Karpas-422 (cell line): Measurements from ENCODE around the gene ESYT2. TPM values are rescaled to one million over a fixed set of nuclear protein-coding genes. Genes with fewer than 3 reads are reported as not detected.
A peak's percentile ranks its signal among the peaks of the same experiment; 100 is the strongest.

Experiments used
- DNase-seq: peaks from one replicate; pipeline ENCODE4 v3.0.0-alpha.2; 2015
- H2AFZ ChIP-seq: fragments of 200-600 bp; sonication (generic); 2 replicates; pipeline ENCODE4 v1.6.1; 2014; ENCODE audit warnings: antibody characterized with exemption, low read length, mixed read lengths
- H3K27ac ChIP-seq: fragments of 200-600 bp; sonication (generic); 2 replicates; pipeline ENCODE4 v1.5.1; 2014; ENCODE audit warnings: mild to moderate bottlenecking, low read length, moderate library complexity
- H3K27me3 ChIP-seq: fragments of 200-600 bp; sonication (generic); 2 replicates; pipeline ENCODE4 v1.6.1; 2014; ENCODE audit warnings: low read length, mixed read lengths
- H3K36me3 ChIP-seq: fragments of 200-600 bp; sonication (generic); 2 replicates; pipeline ENCODE4 v1.6.1; 2014; ENCODE audit warnings: low read length, mixed read lengths; ENCODE audit not compliant: insufficient read depth
- H3K4me1 ChIP-seq: fragments of 200-600 bp; sonication (generic); 2 replicates; pipeline ENCODE4 v1.6.1; 2014; ENCODE audit warnings: mild to moderate bottlenecking, low read length, mixed read lengths
- H3K4me2 ChIP-seq: fragments of 200-600 bp; sonication (generic); 2 replicates; pipeline ENCODE4 v1.6.1; 2014; ENCODE audit warnings: low read length, low read depth, mild to moderate bottlenecking; ENCODE audit not compliant: poor library complexity, severe bottlenecking
- H3K4me3 ChIP-seq: fragments of 200-600 bp; sonication (generic); 2 replicates; pipeline ENCODE4 v1.5.1; 2014; ENCODE audit warnings: mild to moderate bottlenecking, antibody characterized with exemption, low read length, mixed read lengths
- H3K79me2 ChIP-seq: fragments of 200-600 bp; sonication (generic); 2 replicates; pipeline ENCODE4 v1.6.1; 2014; ENCODE audit warnings: mild to moderate bottlenecking, low read length, mixed read lengths
- H3K9ac ChIP-seq: fragments of 200-600 bp; sonication (generic); 2 replicates; pipeline ENCODE4 v1.6.0; 2014; ENCODE audit warnings: low read length
- H3K9me2 ChIP-seq: fragments of 200-600 bp; sonication (generic), shearing (Covaris generic); replicated peaks from 2 replicates; pipeline ENCODE4 v1.6.0; 2014; ENCODE audit warnings: mild to moderate bottlenecking, low read length, moderate library complexity; ENCODE audit not compliant: insufficient read depth
- H3K9me3 ChIP-seq: fragments of 300-700, 200-600 bp; sonication (generic); 2 replicates; pipeline ENCODE4 v1.6.1; 2014; ENCODE audit warnings: low read length, mixed read lengths
- H4K20me1 ChIP-seq: fragments of 200-600 bp; sonication (generic); 2 replicates; pipeline ENCODE4 v1.6.1; 2014; ENCODE audit warnings: mild to moderate bottlenecking, antibody characterized with exemption, low read length, low read depth; ENCODE audit not compliant: insufficient read depth
- total RNA-seq: library from RNA; depleted of rRNA; stranded (reverse); fragments of >200 nt; shearing (Covaris generic); gene quantifications from 2 replicates; pipeline ENCODE4 v1.2.3, GENCODE V29; 2014; ENCODE audit warnings: low replicate concordance

ESYT2 gene
- total RNA-seq, 1 experiment from 2014 or later, result 242 TPM

GRCh38 chr7:158723266-158723665 lies 106.0 kb downstream of the ESYT2 start:
- Histone ChIP-seq H3K79me2 (no peaks in the 10 kb centered on the region), H3K36me3 (no peaks in the 10 kb centered on the region), H3K9me2 (no peaks in the 10 kb centered on the region), H2AFZ (no peak overlapping the region), H3K4me1 (no peaks in the 10 kb centered on the region), H3K4me2 (no peak overlapping the region), H4K20me1 (no peaks in the 10 kb centered on the region), H3K9me3 (no peaks in the 10 kb centered on the region), H3K27me3 (no peaks in the 10 kb centered on the region), H3K9ac (no peak overlapping the region), H3K27ac (no peak overlapping the region), H3K4me3 (no peak overlapping the region)
- no peak for DNase-seq

- H3K4me2 ChIP-seq, result no peak overlapping the region
- no peak for DNase-seq
- H3K27ac ChIP-seq, result no peak overlapping the region
- no peaks in the 10 kb centered on the region for H3K9me3 ChIP-seq
- H3K79me2 ChIP-seq, result no peaks in the 10 kb centered on the region
- H2AFZ ChIP-seq, result no peak overlapping the region
- no peak overlapping the region for H3K9ac ChIP-seq
- H4K20me1 ChIP-seq, result no peaks in the 10 kb centered on the region
- no peaks in the 10 kb centered on the region for H3K27me3 ChIP-seq
- no peaks in the 10 kb centered on the region for H3K4me1 ChIP-seq
- no peaks in the 10 kb centered on the region for H3K36me3 ChIP-seq
- H3K4me3 ChIP-seq, result no peak overlapping the region
- H3K9me2 ChIP-seq, result no peaks in the 10 kb centered on the region
These were observed 106.6 kb downstream of the ESYT2 start for GRCh38 chr7:158722574-158723237.

DNA sequence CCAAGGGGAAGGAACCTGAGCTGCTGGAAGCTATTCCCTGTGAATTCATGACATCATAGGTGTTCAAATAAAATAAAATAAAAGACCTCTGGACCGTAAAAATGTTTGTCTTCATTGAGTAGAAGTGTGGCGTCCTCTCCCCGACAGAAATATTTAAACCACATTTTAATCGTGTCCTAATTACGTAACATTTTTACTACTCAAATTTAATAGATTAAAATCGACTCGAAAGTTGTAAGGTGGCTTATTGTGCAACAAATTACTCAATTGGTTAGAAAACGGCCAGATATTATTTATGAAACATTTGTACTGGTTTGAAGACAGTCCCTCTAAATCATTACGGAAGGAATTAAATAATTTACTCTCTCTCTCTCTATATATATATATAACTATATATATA lies 109.2 kb downstream of the ESYT2 start:
- Histone ChIP-seq H3K27ac (no peak overlapping the region), H3K4me1 (peaks cover 7% of the 10 kb centered on the region), H3K9me2 (no peaks in the 10 kb centered on the region), H4K20me1 (no peaks in the 10 kb centered on the region), H2AFZ (no peak overlapping the region), H3K79me2 (no peaks in the 10 kb centered on the region), H3K36me3 (no peaks in the 10 kb centered on the region), H3K4me3 (no peak overlapping the region), H3K27me3 (no peaks in the 10 kb centered on the region), H3K9me3 (no peaks in the 10 kb centered on the region), H3K9ac (no peak overlapping the region), H3K4me2 (no peak overlapping the region)
- DNase-seq, result no peak

GRCh38 chr7:158716802-158717201 lies 112.5 kb downstream of the ESYT2 start:
- Histone ChIP-seq H3K36me3 (no peaks in the 10 kb centered on the region), H2AFZ (no peak overlapping the region), H3K9me2 (no peaks in the 10 kb centered on the region), H3K27me3 (no peaks in the 10 kb centered on the region), H3K27ac (no peak overlapping the region), H3K4me3 (no peak overlapping the region), H3K9ac (no peak overlapping the region), H3K79me2 (no peaks in the 10 kb centered on the region), H3K4me1 (peaks cover 7% of the 10 kb centered on the region), H3K9me3 (no peaks in the 10 kb centered on the region), H3K4me2 (no peak overlapping the region), H4K20me1 (no peaks in the 10 kb centered on the region)
- no peak for DNase-seq

DNA sequence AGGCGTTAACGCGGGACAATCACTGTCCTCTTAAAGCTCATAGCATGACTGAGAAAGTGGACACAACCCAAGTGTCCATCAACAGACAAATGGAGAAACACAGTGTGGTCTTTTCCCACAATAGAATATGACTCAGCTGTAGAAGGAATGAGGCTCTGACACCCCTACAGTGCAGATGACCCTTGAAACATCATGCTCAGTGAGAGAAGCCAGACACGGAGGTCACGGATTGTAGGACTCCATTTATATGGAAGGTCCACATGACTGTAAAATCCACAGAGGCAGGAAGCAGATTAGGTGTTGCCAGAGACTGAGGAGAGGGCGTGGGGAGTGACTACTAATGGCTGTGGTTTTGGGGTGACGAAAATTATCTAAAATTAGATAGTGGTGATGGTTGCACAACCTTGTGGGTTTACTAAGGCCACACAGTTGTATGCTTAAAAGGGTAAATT lies 118.6 kb downstream of the ESYT2 start:
- H3K4me1 ChIP-seq, result peaks cover 5% of the 10 kb centered on the region
- DNase-seq, result no peak
- no peaks in the 10 kb centered on the region for H3K9me3 ChIP-seq
- H3K4me2 ChIP-seq, result no peak overlapping the region
- no peaks in the 10 kb centered on the region for H3K9me2 ChIP-seq
- H3K4me3 ChIP-seq, result no peak overlapping the region
- H3K9ac ChIP-seq, result no peak overlapping the region
- no peak overlapping the region for H3K27ac ChIP-seq
- peaks cover 3% of the 10 kb centered on the region; the same call in 1 of the 2 replicates for H3K36me3 ChIP-seq
- H4K20me1 ChIP-seq, result no peaks in the 10 kb centered on the region
- H3K79me2 ChIP-seq, result no peaks in the 10 kb centered on the region
- no peak overlapping the region for H2AFZ ChIP-seq
- no peaks in the 10 kb centered on the region for H3K27me3 ChIP-seq

DNA sequence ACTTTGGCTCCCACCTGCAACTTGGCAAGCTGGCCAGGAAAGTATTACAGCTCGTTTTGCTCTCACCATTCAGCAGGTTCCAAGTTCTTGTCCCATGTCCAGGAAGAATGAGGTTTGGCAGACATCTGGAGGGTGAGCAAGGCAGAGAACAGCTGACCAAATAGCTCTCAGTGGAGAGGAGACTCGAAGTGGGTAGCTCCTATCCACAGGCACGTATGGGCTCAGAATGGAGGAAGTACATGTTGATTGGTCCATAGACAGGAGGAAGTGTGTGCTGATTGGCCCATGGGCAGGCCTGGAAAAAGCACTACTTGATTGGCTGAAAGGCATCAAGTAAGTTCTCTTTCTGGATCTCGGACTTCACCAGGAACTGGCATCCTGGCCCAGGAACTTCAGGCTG lies 121.7 kb downstream of the ESYT2 start:
- H3K4me3 ChIP-seq, result peak overlapping the region; percentile 34; the same call in 1 of the 2 replicates
- no peaks in the 10 kb centered on the region for H3K9me3 ChIP-seq
- H3K9me2 ChIP-seq, result no peaks in the 10 kb centered on the region
- no peaks in the 10 kb centered on the region for H4K20me1 ChIP-seq
- H2AFZ ChIP-seq, result no peak overlapping the region
- peaks cover 20% of the 10 kb centered on the region for H3K79me2 ChIP-seq
- H3K36me3 ChIP-seq, result peaks cover 3% of the 10 kb centered on the region; the same call in 1 of the 2 replicates
- no peak overlapping the region for H3K27ac ChIP-seq
- peaks cover 23% of the 10 kb centered on the region for H3K4me1 ChIP-seq
- H3K4me2 ChIP-seq, result no peak overlapping the region
- peak; percentile 67 for DNase-seq
- H3K27me3 ChIP-seq, result no peaks in the 10 kb centered on the region
- no peak overlapping the region for H3K9ac ChIP-seq

GRCh38 chr7:158706710-158707590 lies 122.4 kb downstream of the ESYT2 start:
- Histone ChIP-seq H3K4me2 (no peak overlapping the region), H3K9me3 (no peaks in the 10 kb centered on the region), H3K4me3 (peak overlapping the region; percentile 34; the same call in 1 of the 2 replicates), H2AFZ (no peak overlapping the region), H3K27me3 (no peaks in the 10 kb centered on the region), H3K4me1 (peaks cover 30% of the 10 kb centered on the region), H4K20me1 (no peaks in the 10 kb centered on the region), H3K79me2 (peaks cover 27% of the 10 kb centered on the region), H3K27ac (no peak overlapping the region), H3K36me3 (peaks cover 3% of the 10 kb centered on the region), H3K9me2 (no peaks in the 10 kb centered on the region), H3K9ac (no peak overlapping the region)
- no peak for DNase-seq

- DNase-seq, result no peak
- H3K79me2 ChIP-seq, result peaks cover 33% of the 10 kb centered on the region
- no peak overlapping the region; the same call in 1 of the 2 replicates for H3K4me3 ChIP-seq
- no peaks in the 10 kb centered on the region for H3K9me2 ChIP-seq
- H4K20me1 ChIP-seq, result no peaks in the 10 kb centered on the region
- no peak overlapping the region for H3K9ac ChIP-seq
- peak overlapping the region; percentile 87 for H3K4me2 ChIP-seq
- H3K9me3 ChIP-seq, result no peaks in the 10 kb centered on the region
- H3K4me1 ChIP-seq, result peaks cover 30% of the 10 kb centered on the region
- peaks cover 5% of the 10 kb centered on the region for H3K36me3 ChIP-seq
- no peak overlapping the region for H3K27ac ChIP-seq
- no peak overlapping the region for H2AFZ ChIP-seq
- no peaks in the 10 kb centered on the region for H3K27me3 ChIP-seq
These were observed 123.0 kb downstream of the ESYT2 start for GRCh38 chr7:158706273-158706704.
